Duodenal mucosa (tissue), 2 donors: ENCODE results near the gene LONP2.
A peak's percentile ranks its signal among the peaks of the same experiment; 100 is the strongest.

Experiments used
- H3K27ac ChIP-seq: one replicate; pipeline ENCODE4 v1.7.0; 2013; ENCODE audit warnings: low read depth, low read length
- H3K27me3 ChIP-seq, 2 donors: one replicate each; pipeline ENCODE4 v1.7.0; 2013; ENCODE audit warnings: low read length in 2 of 2, control low read depth in 1 of 2; ENCODE audit not compliant: insufficient read depth in 2 of 2, control insufficient read depth in 1 of 2
- H3K36me3 ChIP-seq, 2 donors: one replicate each; pipeline ENCODE4 v1.7.0; 2013; ENCODE audit warnings: low read length in 2 of 2, control low read depth in 1 of 2; ENCODE audit not compliant: insufficient read depth in 2 of 2, control insufficient read depth in 1 of 2
- H3K4me1 ChIP-seq, 2 donors: one replicate each; pipeline ENCODE4 v1.7.0; 2013; ENCODE audit warnings: low read length in 2 of 2, control low read depth in 1 of 2; ENCODE audit not compliant: insufficient read depth in 2 of 2, control insufficient read depth in 1 of 2
- H3K4me3 ChIP-seq, 2 donors: one replicate each; pipeline ENCODE4 v1.7.0; 2013; ENCODE audit warnings: low read length in 2 of 2, low read depth in 1 of 2
- H3K9ac ChIP-seq, 2 donors: one replicate each; pipeline ENCODE4 v1.7.0; 2013; ENCODE audit warnings: low read length in 2 of 2, low read depth in 1 of 2
- H3K9me3 ChIP-seq, 2 donors: one replicate each; pipeline ENCODE4 v1.7.0; 2013; ENCODE audit warnings: low read length in 2 of 2, control low read depth in 1 of 2; ENCODE audit not compliant: control insufficient read depth in 1 of 2

The LONP2 gene, protein sequence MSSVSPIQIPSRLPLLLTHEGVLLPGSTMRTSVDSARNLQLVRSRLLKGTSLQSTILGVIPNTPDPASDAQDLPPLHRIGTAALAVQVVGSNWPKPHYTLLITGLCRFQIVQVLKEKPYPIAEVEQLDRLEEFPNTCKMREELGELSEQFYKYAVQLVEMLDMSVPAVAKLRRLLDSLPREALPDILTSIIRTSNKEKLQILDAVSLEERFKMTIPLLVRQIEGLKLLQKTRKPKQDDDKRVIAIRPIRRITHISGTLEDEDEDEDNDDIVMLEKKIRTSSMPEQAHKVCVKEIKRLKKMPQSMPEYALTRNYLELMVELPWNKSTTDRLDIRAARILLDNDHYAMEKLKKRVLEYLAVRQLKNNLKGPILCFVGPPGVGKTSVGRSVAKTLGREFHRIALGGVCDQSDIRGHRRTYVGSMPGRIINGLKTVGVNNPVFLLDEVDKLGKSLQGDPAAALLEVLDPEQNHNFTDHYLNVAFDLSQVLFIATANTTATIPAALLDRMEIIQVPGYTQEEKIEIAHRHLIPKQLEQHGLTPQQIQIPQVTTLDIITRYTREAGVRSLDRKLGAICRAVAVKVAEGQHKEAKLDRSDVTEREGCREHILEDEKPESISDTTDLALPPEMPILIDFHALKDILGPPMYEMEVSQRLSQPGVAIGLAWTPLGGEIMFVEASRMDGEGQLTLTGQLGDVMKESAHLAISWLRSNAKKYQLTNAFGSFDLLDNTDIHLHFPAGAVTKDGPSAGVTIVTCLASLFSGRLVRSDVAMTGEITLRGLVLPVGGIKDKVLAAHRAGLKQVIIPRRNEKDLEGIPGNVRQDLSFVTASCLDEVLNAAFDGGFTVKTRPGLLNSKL

DNA sequence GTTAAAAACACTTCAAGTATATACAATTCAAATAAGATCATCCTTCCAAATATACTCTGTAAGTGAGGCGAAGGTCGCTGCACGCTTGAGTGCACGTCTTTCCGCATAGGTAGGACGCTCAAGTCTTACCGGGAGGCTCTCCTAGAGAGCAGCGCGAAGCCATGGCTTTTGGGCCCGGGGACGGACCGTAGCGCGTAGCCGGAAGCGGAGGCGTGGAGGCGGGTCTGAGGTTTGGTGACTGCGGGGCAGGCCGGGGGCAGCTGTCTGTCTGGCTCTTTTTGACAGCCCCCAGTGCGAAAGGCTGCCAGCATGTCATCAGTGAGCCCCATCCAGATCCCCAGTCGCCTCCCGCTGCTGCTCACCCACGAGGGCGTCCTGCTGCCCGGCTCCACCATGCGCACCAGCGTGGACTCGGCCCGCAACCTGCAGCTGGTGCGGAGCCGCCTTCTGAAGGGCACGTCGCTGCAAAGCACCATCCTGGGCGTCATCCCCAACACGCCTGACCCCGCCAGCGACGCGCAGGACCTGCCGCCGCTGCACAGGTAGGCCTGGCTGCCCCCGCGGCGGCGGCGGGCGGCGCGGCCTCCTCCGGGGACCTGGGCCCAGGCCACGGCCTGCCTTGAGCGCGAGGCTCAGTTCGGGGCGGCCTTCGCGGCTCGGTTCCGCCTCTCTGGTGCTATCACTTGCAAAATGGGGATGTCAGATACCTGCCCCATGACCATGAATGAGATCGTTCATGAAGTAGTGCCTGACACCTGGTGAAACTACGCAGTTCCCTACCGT is at the start of gene LONP2:
Gene LONP2, plus strand, starts transcription at position 221 of the 783 bp plus-strand sequence. Its CDS starts 89 bp downstream, at position 310.
- H3K9ac ChIP-seq = peak within 1 kb of the TSS; percentile 97
- peak within 1 kb of the TSS; percentile 92 for H3K27ac ChIP-seq

DNA sequence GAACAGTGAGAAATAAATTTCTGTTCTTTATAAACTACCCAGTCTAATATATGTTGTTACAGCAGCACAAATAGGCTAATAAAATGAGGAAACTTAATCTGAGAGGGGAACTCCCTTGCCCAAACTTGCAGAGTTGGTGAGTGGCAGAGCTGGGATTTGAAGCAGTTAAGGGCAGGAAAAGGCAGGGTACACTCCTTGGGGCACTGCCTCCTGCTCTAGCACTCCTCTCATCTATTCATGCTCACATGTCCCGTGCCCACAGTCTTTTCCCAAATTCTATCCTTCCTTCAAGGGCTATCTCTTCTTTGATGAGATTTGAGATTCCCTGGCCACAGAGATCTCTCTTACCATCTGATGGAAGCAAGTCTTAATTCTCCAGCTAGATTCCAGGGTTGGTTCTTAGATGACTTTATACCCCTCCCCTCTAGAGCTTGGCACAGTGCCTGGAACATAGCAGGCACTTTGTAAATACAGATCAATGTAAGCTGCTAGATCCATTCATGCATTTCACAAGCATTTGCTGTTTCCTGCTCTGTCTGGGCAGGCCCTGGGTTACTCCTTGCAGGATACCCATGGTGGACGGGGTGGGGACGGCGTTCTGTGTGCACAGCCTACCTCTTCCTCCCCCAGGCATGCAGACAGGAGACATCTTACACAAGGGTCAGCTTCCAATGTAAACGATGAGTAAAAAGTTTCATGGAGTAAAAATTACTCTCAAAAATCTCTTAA is 49.1 kb upstream of the LONP2 start:
- H3K27me3 ChIP-seq = no peaks in the 10 kb centered on the region
- H3K9ac ChIP-seq = no peak overlapping the region
- no peak overlapping the region for H3K27ac ChIP-seq
- no peaks in the 10 kb centered on the region for H3K9me3 ChIP-seq
- H3K4me3 ChIP-seq = no peak overlapping the region
- H3K4me1 ChIP-seq = no peaks in the 10 kb centered on the region
- no peaks in the 10 kb centered on the region for H3K36me3 ChIP-seq

More for the DNA sequence above, at the start of gene LONP2:
- Histone ChIP-seq H3K36me3 (no peaks in the 10 kb centered on the region), H3K9me3 (no peaks in the 10 kb centered on the region), H3K4me1 (peaks cover 24 to 32% of the 10 kb centered on the region in 2 donors), H3K27me3 (no peaks in the 10 kb centered on the region), H3K4me3 (peak within 1 kb of the TSS; percentile 97 to 98)

DNA sequence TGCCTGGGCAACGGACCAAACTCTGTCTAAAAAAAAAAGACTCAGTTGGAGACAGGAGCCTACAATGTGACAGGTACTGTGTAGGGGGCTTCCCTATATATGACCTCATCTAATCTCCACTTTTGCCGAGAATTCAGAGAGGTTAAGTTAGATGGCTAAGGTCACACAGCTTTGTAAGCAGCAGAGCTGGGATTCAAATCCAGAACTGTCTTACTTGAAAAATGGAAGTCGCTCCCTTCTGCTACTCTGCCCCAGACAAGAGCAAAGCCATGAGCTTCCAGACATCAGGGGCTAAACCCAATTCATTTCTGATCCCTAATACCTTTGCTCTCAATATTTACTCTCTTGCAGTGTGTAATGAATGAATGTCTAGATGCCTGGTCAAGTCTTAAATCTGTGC is 46.8 kb upstream of the LONP2 start:
- Histone ChIP-seq H3K27ac (no peak overlapping the region), H3K9me3 (no peaks in the 10 kb centered on the region), H3K4me1 (peaks cover 0 to 7% of the 10 kb centered on the region in 2 donors), H3K36me3 (no peaks in the 10 kb centered on the region), H3K9ac (no peak overlapping the region), H3K27me3 (no peaks in the 10 kb centered on the region), H3K4me3 (no peak overlapping the region)

DNA sequence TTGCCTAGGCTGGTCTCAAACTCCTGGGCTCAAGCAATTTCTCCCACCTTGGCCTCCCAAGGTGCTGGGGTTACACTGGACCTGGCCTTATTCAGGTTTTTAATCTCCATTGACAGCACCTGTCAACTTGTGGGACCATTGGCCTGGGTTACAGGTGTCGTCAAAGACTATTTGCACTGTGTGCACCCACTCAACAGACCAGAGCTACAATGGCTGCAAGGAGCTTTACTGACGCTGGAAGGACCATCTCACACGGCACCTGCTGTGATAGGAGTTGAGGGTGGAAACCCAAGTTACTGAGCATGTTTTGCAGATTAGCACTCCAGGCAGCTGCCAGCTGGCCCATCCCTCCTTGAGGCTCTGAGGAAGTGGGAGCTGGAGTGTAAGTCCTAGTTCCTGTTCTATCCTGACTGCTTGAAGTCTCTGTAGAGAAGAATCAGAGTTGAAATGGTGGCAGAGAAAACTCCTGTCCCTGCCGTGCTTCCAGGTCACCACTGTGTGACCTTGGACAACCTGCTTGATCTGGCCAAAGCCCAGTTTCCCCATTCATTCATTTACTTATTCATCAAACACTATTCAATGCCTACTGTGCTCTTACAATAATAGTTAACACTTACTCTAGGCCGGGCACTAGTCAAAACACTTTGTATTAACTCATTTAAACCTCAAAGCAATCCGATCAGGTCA is 42.4 kb upstream of the LONP2 start:
- H3K36me3 ChIP-seq = no peaks in the 10 kb centered on the region
- H3K4me3 ChIP-seq = no peak overlapping the region
- H3K27me3 ChIP-seq = no peaks in the 10 kb centered on the region
- no peak overlapping the region for H3K27ac ChIP-seq
- H3K4me1 ChIP-seq = peaks cover 12 to 32% of the 10 kb centered on the region in 2 donors
- no peaks in the 10 kb centered on the region for H3K9me3 ChIP-seq
- H3K9ac ChIP-seq = no peak overlapping the region

DNA sequence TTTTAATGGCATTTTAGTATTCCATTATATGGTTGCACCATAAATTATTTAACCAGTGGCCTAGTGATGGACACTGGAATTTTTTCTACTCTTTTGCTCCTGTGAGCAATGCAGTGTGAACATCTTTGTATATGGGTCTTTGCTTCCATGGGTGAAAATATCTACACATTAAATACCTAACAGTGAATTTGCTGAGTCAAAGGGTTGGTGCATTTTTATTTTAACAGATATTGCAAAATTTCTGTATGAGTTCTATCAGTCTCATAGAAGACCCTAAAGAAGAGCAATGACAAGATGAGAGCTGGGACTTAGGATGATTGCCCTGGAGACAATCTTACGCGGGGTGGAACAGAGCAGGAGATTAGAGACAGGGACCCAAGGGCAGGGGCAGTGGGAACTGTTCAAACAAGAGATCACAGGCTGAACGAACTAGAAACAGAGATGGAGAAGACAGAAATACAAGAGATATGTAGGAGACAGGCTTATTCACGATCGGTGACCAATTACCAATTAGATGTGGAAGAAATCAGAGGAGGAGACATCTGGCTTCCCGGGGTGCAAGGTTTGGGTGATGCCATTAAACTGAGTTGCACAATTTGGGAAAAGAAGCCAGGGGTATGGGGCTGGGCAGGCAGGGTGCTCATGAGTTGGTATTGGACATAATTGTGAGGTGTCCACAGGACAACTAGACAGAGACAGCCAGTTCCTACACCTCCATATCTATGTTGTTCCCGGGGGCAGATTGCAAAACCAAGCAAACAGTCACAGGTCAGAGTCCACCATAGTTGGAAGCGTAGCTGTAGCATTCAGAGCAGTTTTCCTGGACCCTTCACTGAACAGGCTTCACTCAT is 39.9 kb upstream of the LONP2 start:
- H3K4me3 ChIP-seq = no peak overlapping the region
- no peaks in the 10 kb centered on the region for H3K9me3 ChIP-seq
- H3K4me1 ChIP-seq = peaks cover 12 to 32% of the 10 kb centered on the region in 2 donors
- H3K27me3 ChIP-seq = no peaks in the 10 kb centered on the region
- no peaks in the 10 kb centered on the region for H3K36me3 ChIP-seq
- H3K9ac ChIP-seq = no peak overlapping the region
- H3K27ac ChIP-seq = no peak overlapping the region

DNA sequence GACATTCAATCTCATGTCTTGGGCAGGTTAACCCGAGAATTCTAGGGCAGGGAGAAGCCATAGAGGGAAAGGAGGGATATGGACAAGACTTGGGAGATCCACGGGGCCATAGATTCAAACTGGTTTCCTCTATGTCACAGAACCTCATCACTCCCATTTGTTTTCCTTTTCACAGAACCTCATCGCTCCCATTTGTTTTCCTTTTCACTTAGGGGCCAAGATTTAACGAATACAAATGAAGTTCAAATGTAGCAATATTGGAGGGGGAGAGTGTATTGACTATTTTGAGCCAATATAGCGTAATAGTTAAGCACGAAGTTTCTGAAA is 39.3 kb upstream of the LONP2 start:
- Histone ChIP-seq H3K27me3 (no peaks in the 10 kb centered on the region), H3K4me1 (peaks cover 12 to 32% of the 10 kb centered on the region in 2 donors), H3K4me3 (no peak overlapping the region), H3K9ac (no peak overlapping the region), H3K9me3 (no peaks in the 10 kb centered on the region), H3K36me3 (no peaks in the 10 kb centered on the region), H3K27ac (no peak overlapping the region)

DNA sequence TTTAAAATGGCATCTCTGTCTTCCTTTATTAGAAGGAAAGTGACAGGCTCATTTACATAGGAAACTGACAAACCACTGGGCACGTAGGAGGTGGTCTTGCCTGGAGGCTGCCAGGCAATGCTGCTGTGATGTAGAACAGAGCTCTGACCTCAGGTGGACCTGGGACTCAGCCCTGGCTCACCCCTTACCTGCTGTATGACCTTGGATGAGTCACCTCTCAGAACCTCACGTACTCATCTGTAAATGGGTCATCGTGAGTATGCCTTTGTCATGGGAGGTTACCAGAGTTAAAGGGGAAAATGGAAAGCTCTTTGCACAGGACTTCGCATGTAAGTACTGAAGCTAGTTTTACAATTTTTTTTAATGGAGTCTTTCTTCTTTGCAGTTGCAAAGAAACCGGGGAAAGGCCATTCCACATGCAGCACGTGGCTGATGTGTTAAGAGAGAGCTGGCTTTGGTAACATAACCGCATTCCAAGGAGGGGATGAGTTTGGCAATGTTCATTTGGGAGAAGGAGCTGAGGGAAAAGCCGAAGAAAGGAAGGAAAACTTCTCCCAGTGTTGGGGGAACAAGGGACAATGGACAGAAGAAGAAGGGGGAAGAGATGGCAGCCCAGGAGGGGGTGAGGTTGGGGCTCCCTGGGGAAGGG is 37.4 kb upstream of the LONP2 start:
- Histone ChIP-seq H3K9ac (no peak overlapping the region), H3K27me3 (no peaks in the 10 kb centered on the region), H3K9me3 (no peaks in the 10 kb centered on the region), H3K36me3 (no peaks in the 10 kb centered on the region), H3K4me3 (no peak overlapping the region), H3K27ac (no peak overlapping the region), H3K4me1 (peaks cover 12 to 29% of the 10 kb centered on the region in 2 donors)

DNA sequence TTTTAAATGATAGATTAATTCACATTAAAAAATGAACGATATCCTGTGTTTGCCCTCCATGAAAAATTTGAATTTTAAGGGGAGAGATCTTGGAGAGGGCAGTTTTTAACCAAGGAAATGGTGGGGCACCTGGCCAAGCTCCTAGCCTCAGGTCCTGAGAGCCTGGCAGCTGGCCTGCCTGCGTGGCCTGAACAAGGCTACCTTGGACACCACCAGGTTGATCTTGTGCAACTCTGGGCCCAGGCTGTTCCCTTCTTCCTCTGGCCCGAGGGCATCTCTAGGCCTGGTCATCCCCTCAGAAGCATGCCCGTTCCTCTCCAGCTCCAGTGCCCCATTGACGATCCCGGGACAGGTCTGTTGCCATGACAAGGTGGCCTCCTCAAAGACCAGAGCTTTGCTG is 33.4 kb upstream of the LONP2 start:
- H3K27me3 ChIP-seq = no peaks in the 10 kb centered on the region
- no peak overlapping the region for H3K9ac ChIP-seq
- H3K9me3 ChIP-seq = no peaks in the 10 kb centered on the region
- H3K4me3 ChIP-seq = no peak overlapping the region
- no peaks in the 10 kb centered on the region for H3K4me1 ChIP-seq
- no peak overlapping the region for H3K27ac ChIP-seq
- no peaks in the 10 kb centered on the region for H3K36me3 ChIP-seq
